Measurements from ENCODE around the gene CDK14.
A peak's percentile ranks its signal among the peaks of the same experiment; 100 is the strongest.
"Not testable (repeated sequence)": the region's sequence is repeated elsewhere in the genome, so short reads cannot be mapped to it uniquely, and the experiment has no call there.

The CDK14 gene

DNA sequence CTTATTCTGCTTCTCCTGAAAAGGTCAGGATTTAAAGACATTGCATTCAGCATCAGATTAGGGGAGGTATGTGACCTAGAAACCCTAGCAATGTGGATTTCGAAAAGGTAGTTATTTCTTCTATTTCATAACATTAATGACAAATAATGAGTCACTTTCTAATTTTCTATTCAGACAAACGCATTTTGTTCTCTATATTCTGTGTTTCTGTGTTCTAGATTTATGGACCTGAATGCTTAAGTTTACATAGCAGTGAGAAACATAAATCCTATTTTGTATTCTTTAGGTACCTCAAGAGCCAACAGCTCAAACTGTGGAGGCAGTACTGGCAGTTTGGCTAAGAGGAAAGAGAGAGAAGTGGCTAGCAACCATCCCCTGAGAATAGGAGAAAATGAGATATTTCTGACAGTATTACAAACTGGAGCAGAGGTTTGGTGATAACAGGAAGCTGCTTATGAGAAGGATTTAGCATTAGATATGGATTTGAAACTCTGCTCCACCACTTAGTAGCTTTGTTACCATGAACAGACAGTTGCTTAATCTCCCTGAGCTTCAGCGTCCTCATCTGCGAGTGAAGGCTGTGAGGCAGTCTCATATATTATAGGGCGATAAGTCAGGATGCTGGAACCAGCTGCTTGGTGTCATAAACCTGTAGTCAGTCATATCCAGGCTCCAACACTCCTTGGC is 28.2 kb downstream of the CDK14 start:
- in situ Hi-C loops (cut with MboI; ENCODE audit: low pct_unique_long_range_greater_than_20kb, low sequenced_read_pairs, unreplicated experiment): no loop called here
- TF ChIP-seq, protein P1, sequence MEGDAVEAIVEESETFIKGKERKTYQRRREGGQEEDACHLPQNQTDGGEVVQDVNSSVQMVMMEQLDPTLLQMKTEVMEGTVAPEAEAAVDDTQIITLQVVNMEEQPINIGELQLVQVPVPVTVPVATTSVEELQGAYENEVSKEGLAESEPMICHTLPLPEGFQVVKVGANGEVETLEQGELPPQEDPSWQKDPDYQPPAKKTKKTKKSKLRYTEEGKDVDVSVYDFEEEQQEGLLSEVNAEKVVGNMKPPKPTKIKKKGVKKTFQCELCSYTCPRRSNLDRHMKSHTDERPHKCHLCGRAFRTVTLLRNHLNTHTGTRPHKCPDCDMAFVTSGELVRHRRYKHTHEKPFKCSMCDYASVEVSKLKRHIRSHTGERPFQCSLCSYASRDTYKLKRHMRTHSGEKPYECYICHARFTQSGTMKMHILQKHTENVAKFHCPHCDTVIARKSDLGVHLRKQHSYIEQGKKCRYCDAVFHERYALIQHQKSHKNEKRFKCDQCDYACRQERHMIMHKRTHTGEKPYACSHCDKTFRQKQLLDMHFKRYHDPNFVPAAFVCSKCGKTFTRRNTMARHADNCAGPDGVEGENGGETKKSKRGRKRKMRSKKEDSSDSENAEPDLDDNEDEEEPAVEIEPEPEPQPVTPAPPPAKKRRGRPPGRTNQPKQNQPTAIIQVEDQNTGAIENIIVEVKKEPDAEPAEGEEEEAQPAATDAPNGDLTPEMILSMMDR (IDR thresholded peaks at IDR 0.05; ENCODE audit: extremely low read depth, insufficient read depth, missing control alignments): no peak
- DNase-seq (ENCODE audit: low spot score): no peak

DNA sequence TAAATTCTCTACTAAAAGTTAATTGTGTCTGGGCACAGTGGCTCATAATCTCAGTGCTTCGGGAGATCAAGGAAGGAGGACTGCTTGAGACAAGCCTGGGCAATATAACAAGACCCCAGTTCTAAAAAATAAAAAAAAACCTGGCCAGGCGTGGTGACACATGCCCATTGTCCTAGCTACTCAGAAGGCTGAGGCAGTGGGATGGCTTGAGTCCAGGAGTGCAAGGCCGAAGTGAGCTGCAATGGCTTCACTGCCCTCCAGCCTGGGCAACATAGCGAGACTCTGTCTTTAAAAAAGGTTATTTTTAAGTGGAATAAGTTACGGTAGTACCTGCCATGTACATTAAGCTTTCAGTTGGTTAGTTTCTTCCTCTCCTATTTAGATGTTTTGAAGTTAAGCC is 28.9 kb downstream of the CDK14 start:
- in situ Hi-C loops (cut with MboI; ENCODE audit: low pct_unique_long_range_greater_than_20kb, low sequenced_read_pairs, unreplicated experiment): no loop called here
- no peak for DNase-seq (ENCODE audit: low spot score)
- TF ChIP-seq, protein P1 (IDR thresholded peaks at IDR 0.05; ENCODE audit: extremely low read depth, insufficient read depth, missing control alignments): no peak

DNA sequence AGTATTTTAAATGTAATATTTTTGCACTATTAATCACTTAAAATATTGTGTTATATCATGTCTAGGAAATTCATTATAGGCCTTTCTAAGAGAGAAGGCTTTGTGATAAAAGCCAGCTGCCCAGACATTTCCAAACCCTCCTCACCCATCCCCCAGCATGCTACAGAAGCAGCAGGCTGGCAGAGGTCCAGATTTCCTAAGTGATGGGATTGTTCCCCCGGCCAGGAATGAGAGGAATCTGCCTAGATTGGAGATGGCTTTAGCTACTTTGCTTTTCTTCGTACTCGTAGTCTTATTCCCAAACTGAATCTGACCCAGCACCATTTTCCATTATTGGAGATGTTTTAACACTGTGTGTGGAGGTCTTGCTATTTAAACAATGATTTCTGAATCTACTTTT is 29.4 kb downstream of the CDK14 start:
- DNase-seq (ENCODE audit: low spot score): no peak
- TF ChIP-seq, protein P1 (IDR thresholded peaks at IDR 0.05; ENCODE audit: extremely low read depth, insufficient read depth, missing control alignments): no peak
- in situ Hi-C loops (cut with MboI; ENCODE audit: low pct_unique_long_range_greater_than_20kb, low sequenced_read_pairs, unreplicated experiment): no loop called here

DNA sequence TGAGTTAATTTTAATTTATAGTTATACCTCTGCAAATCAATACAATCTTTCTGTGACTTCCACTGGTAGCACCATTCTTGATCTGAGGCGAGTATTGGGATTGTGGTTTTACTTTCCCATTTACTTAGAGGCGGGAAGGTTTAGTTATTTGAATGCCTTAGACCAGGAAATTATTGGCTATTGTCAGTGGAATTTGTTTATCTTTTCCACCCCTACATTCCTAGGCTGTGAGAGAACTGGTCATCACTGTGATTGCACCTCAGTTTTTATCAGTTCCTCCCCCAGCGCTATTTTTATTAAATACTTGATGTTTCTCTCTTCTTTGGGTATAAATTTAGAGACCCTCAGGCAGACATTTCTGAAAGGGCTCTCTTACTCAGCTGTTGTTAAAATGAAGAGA is 29.9 kb downstream of the CDK14 start:
- in situ Hi-C loops (cut with MboI; ENCODE audit: low pct_unique_long_range_greater_than_20kb, low sequenced_read_pairs, unreplicated experiment): no loop called here
- TF ChIP-seq, protein P1 (IDR thresholded peaks at IDR 0.05; ENCODE audit: extremely low read depth, insufficient read depth, missing control alignments): no peak
- DNase-seq (ENCODE audit: low spot score): no peak

- DNase-seq (ENCODE audit: low spot score): peak; percentile 44
- in situ Hi-C loops (cut with MboI; ENCODE audit: low pct_unique_long_range_greater_than_20kb, low sequenced_read_pairs, unreplicated experiment): no loop called here
These were observed 33.3 kb downstream of the CDK14 start for GRCh38 chr7:90629297-90629918.

GRCh38 chr7:90631502-90631901 is 35.4 kb downstream of the CDK14 start:
- TF ChIP-seq, protein P1 (IDR thresholded peaks at IDR 0.05; ENCODE audit: extremely low read depth, insufficient read depth, missing control alignments): no peak
- in situ Hi-C loops (cut with MboI; ENCODE audit: low pct_unique_long_range_greater_than_20kb, low sequenced_read_pairs, unreplicated experiment): no loop called here
- no peak for DNase-seq (ENCODE audit: low spot score)

More at GRCh38 chr7:90629297-90629918, 33.3 kb downstream of the CDK14 start:
- TF ChIP-seq, protein P1 (IDR thresholded peaks at IDR 0.05; ENCODE audit: extremely low read depth, insufficient read depth, missing control alignments): peak; percentile 63

GRCh38 chr7:90639683-90640082 is 43.6 kb downstream of the CDK14 start:
- in situ Hi-C loops (cut with MboI; ENCODE audit: low pct_unique_long_range_greater_than_20kb, low sequenced_read_pairs, unreplicated experiment); DNase-seq (ENCODE audit: low spot score): not testable (repeated sequence)
